Spleen (tissue), 11 donors: ENCODE data around the gene XG. TPM values are rescaled to one million over a fixed set of nuclear protein-coding genes. Genes with fewer than 3 reads are reported as not detected.
"Not testable (repeated sequence)": the region's sequence is repeated elsewhere in the genome, so short reads cannot be mapped to it uniquely, and the experiment has no call there.

Experiments
- DNase-seq: peaks from one replicate; pipeline ENCODE4 v3.0.0-alpha.2; 2020
- H3K27ac ChIP-seq, 8 donors: fragments of 200-600 bp; sonication (generic) in 7 of 8; 1 replicate in 4 of 8; 2 replicates in 4 of 8; pipeline versions ENCODE4 v1.5.0 to v1.8.0; 2016 to 2021; ENCODE audit warnings: inconsistent platforms in 4 of 8, mild to moderate bottlenecking in 4 of 8, moderate library complexity in 1 of 8
- H3K27me3 ChIP-seq, 7 donors: fragments of 200-600 bp; sonication (generic) in 6 of 7; replicated peaks in 1 of 7; 1 replicate in 4 of 7; 2 replicates in 3 of 7; pipeline versions ENCODE4 v1.5.0 to v1.8.0; 2016 to 2021; ENCODE audit warnings: inconsistent platforms in 3 of 7, mild to moderate bottlenecking in 1 of 7
- H3K36me3 ChIP-seq, 6 donors: fragments of 200-600 bp; sonication (generic) in 5 of 6; 1 replicate in 4 of 6; 2 replicates in 2 of 6; pipeline versions ENCODE4 v1.5.0 to v1.8.0; 2016 to 2021; ENCODE audit warnings: inconsistent platforms in 2 of 6
- H3K4me1 ChIP-seq, 6 donors: fragments of 200-600 bp; sonication (generic) in 5 of 6; 1 replicate in 3 of 6; 2 replicates in 3 of 6; pipeline versions ENCODE4 v1.5.0 to v1.8.0; 2016 to 2021; ENCODE audit warnings: inconsistent platforms in 3 of 6
- H3K4me3 ChIP-seq, 8 donors: fragments of 200-600 bp; sonication (generic) in 7 of 8; 1 replicate in 4 of 8; 2 replicates in 4 of 8; pipeline versions ENCODE4 v1.5.0 to v1.8.0; 2016 to 2021; ENCODE audit warnings: inconsistent platforms in 4 of 8, mild to moderate bottlenecking in 4 of 8, moderate library complexity in 2 of 8
- H3K9me3 ChIP-seq, 8 donors: fragments of 200-600 bp; sonication (generic) in 7 of 8; 1 replicate in 4 of 8; 2 replicates in 4 of 8; pipeline versions ENCODE4 v1.5.0 to v1.8.0; 2016 to 2021; ENCODE audit warnings: inconsistent platforms in 4 of 8
- POLR2A ChIP-seq, 3 donors: fragments of 450-650 bp; IDR thresholded peaks; one replicate each; pipeline ENCODE4 v1.5.1; 2017; ENCODE audit warnings: antibody characterized with exemption in 3 of 3, mild to moderate bottlenecking in 1 of 3
- POLR2AphosphoS5 ChIP-seq, 3 donors: sonication (generic); formaldehyde crosslinking; IDR thresholded peaks; one replicate each; pipeline ENCODE4 v1.5.1; 2017; ENCODE audit warnings: antibody characterized with exemption in 3 of 3
- WGBS, 5 donors: extraction: QIAGEN DNeasy Blood & Tissue Kit in 3 of 5; methylation state at CpG; one replicate each; pipeline versions ENCODE4 v1.1.5 to v1.1.7; 2013 to 2018; 5-methylcytosine and 5-hydroxymethylcytosine counted together
- intact Hi-C: fragments of 100-400 bp; cut with DNase I; formaldehyde crosslinking; loops from one replicate; pipeline ENCODE4 v1.15.0; 2023; ENCODE audit warnings: low total_unique reads
- polyA plus RNA-seq, 3 donors: library from polyadenylated mRNA; stranded (reverse); fragments of 200-250 nt; gene quantifications; one replicate each; pipeline ENCODE4 v1.2.1, GENCODE V29; 2013
- total RNA-seq, 7 donors: library from RNA; depleted of rRNA in 3 of 7; stranded (reverse); fragments of >200 nt in 3 of 7; fragmentation: NEBNext Ultra II Directional in 4 of 7; extraction: Animal tissue kit (Norgen Biotek cat#: 25700) in 4 of 7; gene quantifications; one replicate each; pipeline versions ENCODE4 v1.1.0 to v1.2.1, GENCODE V29; 2016 to 2021
- TF ChIP-seq, protein P1 (sequence below), 11 experiments: fragments of 200-600 bp in 7 of 11; fragments of 450-650 bp in 4 of 11; sonication (generic) in 4 of 11; IDR thresholded peaks in 8 of 11; conservative IDR thresholded peaks in 3 of 11; 1 replicate in 7 of 11; 2 replicates in 4 of 11; pipeline versions ENCODE4 v1.4.0 to v1.8.0; 2016 to 2021; ENCODE audit warnings: antibody characterized with exemption in 11 of 11, inconsistent platforms in 4 of 11, mild to moderate bottlenecking in 1 of 11
- donor health status: healthy with polysubstance abuse.
- donor health status: DM: no; HTN: no; CAD: no; lungs with moderate emphysema.
- donor health status: DM: no; HTN: no; CAD: no.
- donor health status: Bipolar disorder and iron deficiency.
- donor health status: healthy.
- donor health status: DM: no; HTN: no; CAD: no.
- donor health status: DM: yes; HTN: yes; CAD: no.

XG gene
- total and polyA plus RNA-seq, 10 donors = 0.03 to 0.87 (median 0.20) TPM; not detected in 4

DNA sequence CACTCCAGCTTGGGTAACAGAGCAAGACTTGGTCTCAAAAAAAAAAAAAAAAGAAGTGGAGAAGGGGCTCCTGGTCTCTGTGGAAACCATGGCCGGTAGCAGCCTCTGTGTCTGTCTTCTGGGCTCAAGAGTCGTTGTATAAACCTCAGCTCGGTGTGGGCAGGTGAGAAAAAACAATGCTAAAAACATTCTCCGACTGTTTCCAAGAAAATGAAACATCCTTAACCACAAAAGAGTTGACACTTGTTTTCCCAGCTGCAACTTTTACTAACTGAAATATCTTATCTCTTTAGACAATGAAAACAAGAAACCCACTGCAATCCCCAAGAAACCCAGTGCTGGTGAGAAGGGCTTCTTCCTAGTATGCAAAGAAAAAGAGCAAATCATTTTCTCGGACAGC lies 34.5 kb upstream of the XG start:
- H3K36me3 ChIP-seq = peaks cover 0 to 96% (median 47%) of the 10 kb centered on the region in 6 donors

DNA sequence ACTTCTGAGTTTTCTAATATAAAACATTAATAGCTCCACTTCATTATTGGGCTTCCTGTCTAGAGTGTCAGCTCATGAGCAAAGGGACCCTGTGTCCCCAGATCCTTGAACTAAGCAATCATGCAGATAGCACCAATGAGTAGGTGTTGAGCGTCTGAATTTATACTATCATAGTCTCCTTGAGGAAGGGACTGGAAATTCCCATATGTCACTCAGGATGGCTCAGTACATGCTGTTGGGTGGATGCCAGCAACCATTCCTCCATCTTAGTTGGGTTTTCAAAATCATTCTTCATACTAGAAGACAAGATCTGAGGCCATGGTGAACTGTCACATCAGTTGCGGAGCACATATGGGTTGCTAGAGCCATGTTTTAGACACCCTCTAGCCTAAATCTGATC lies 33.0 kb upstream of the XG start:
- Histone ChIP-seq H3K4me3 (no peak overlapping the region), H3K27ac (no peak overlapping the region), H3K36me3 (peaks cover 4 to 96% (median 59%) of the 10 kb centered on the region in 6 donors), H3K4me1 (peaks cover 0 to 14% (median 2%) of the 10 kb centered on the region in 6 donors), H3K9me3 (no peaks in the 10 kb centered on the region), H3K27me3 (no peaks in the 10 kb centered on the region)
- DNase-seq = no peak
- whole genome bisulfite sequencing, 5 donors = 93 to 100% (median 97%) methylated on average over 2 of the region's 2 CpGs
- TF ChIP-seq POLR2AphosphoS5 (IDR thresholded peaks at IDR 0.05) = no peak
- TF ChIP-seq, protein P1, sequence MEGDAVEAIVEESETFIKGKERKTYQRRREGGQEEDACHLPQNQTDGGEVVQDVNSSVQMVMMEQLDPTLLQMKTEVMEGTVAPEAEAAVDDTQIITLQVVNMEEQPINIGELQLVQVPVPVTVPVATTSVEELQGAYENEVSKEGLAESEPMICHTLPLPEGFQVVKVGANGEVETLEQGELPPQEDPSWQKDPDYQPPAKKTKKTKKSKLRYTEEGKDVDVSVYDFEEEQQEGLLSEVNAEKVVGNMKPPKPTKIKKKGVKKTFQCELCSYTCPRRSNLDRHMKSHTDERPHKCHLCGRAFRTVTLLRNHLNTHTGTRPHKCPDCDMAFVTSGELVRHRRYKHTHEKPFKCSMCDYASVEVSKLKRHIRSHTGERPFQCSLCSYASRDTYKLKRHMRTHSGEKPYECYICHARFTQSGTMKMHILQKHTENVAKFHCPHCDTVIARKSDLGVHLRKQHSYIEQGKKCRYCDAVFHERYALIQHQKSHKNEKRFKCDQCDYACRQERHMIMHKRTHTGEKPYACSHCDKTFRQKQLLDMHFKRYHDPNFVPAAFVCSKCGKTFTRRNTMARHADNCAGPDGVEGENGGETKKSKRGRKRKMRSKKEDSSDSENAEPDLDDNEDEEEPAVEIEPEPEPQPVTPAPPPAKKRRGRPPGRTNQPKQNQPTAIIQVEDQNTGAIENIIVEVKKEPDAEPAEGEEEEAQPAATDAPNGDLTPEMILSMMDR (IDR thresholded peaks at IDR 0.05 in 8 of 11, conservative IDR thresholded peaks at IDR 0.05 in 3 of 11) = no peak
- no peak for TF ChIP-seq POLR2A (IDR thresholded peaks at IDR 0.05)
- intact Hi-C loops = no loop called here

More for the DNA sequence above, 34.5 kb upstream of the XG start:
- 45 to 73% (median 53%) methylated on average over 5 of the region's 5 CpGs for WGBS, 5 donors
- no peak for DNase-seq
- Histone ChIP-seq H3K4me1 (peaks cover 0 to 26% (median 6%) of the 10 kb centered on the region in 6 donors), H3K4me3 (no peak overlapping the region), H3K27ac (no peak overlapping the region), H3K27me3 (no peaks in the 10 kb centered on the region), H3K9me3 (no peaks in the 10 kb centered on the region)
- intact Hi-C loops = no loop called here
- TF ChIP-seq POLR2AphosphoS5 (IDR thresholded peaks at IDR 0.05) = no peak
- no peak for TF ChIP-seq POLR2A (IDR thresholded peaks at IDR 0.05)

DNA sequence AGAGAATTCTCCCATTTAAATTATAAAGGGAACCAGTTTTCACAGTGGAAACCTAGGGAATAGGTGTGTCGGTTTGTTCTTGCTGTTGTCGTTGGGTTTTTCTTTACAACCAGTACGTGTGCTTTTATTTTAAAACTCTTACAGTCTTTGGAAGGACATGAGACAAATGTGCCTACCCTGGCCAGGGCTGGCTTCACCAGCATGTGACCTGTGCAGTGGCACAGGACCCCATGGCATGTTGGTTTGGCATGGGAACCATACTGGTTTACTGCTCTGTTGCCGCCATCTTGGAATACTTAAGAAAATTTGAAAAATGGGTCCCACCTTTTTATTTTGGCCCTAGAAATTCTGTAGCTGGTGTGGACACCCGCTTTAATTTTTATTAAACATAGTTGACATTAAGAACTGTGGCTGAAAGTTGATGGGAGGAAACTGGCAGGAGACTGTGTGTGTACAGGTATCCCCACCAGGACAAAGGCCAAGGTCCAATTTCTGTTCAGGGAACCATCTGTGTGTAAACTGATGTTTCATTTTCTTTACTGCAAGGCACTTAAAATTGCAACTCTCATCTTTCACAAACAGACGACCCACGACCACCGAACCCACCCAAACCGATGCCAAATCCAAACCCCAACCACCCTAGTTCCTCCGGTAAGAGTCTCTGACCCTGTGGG lies 31.9 kb upstream of the XG start:
- H3K36me3 ChIP-seq = peaks cover 4 to 100% (median 66%) of the 10 kb centered on the region in 6 donors
- 92 to 97% (median 95%) methylated on average over 10 of the region's 10 CpGs for WGBS, 5 donors
- no peak for TF ChIP-seq POLR2A (IDR thresholded peaks at IDR 0.05)
- TF ChIP-seq POLR2AphosphoS5 (IDR thresholded peaks at IDR 0.05) = no peak
- TF ChIP-seq, protein P1 (IDR thresholded peaks at IDR 0.05 in 8 of 11, conservative IDR thresholded peaks at IDR 0.05 in 3 of 11) = no peak
- no peak for DNase-seq
- no peak overlapping the region for H3K27ac ChIP-seq
- intact Hi-C loops = no loop called here
- no peak overlapping the region for H3K4me3 ChIP-seq
- H3K4me1 ChIP-seq = peaks cover 0 to 4% (median 0%) of the 10 kb centered on the region in 6 donors
- H3K9me3 ChIP-seq = no peaks in the 10 kb centered on the region
- no peaks in the 10 kb centered on the region for H3K27me3 ChIP-seq

DNA sequence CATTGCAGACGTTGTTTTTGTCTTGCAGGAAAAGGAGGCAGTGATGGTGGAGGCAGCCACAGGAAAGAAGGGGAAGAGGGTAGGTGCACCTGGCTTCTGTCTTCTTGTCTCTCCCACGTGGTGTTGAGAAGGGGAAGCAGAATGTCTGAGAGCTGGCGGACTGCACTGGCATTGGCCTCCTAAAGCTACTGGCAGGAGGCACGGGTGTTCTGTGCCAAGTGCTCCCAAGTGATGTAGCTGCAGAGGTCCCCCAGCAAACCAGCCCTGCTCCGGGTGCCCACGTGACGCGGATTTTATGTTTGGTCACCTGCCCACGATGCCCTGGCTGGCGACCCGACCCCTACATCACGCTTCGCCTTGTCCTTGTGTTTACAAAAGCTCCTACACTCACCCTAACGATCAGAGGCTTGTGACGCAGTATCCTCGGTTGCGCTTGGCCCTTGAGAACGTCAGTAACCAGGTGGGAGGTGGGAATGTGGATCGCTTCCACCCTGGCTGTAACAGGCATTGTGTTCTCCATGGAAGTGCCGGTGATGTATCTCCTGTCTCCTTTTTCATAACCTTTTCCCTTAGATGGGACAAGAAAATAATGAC lies 28.5 kb upstream of the XG start:
- H3K9me3 ChIP-seq = no peaks in the 10 kb centered on the region
- no peak overlapping the region for H3K27ac ChIP-seq
- H3K27me3 ChIP-seq = no peaks in the 10 kb centered on the region
- DNase-seq = no peak
- 85 to 93% (median 90%) methylated on average over 20 of the region's 20 CpGs for WGBS, 5 donors
- H3K4me1 ChIP-seq = no peaks in the 10 kb centered on the region
- peaks cover 4 to 100% (median 81%) of the 10 kb centered on the region in 6 donors for H3K36me3 ChIP-seq
- no peak overlapping the region for H3K4me3 ChIP-seq
- TF ChIP-seq POLR2A (IDR thresholded peaks at IDR 0.05) = no peak
- TF ChIP-seq POLR2AphosphoS5 (IDR thresholded peaks at IDR 0.05) = peak in 1 of 3 donors; percentile 51
- TF ChIP-seq, protein P1 (IDR thresholded peaks at IDR 0.05 in 8 of 11, conservative IDR thresholded peaks at IDR 0.05 in 3 of 11) = no peak
- intact Hi-C loops = no loop called here

DNA sequence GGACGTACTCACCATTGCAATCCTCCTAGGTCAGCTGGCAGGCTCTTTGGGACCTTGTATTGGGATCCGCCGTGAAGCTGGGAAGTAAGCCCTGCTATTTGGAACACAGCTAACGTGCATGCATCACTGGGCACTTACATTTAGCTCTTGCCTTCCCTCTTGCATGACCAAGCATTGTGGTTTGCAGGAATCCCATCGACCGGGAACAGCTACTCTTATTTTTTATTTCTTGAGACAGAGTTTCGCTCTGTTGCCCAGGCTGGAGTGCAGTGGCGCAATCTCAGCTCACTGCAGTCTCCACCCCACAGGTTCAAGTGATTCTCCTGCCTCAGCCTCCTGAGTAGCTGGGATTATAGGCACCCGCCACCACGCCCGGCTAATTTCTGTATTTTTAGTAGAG lies 24.6 kb upstream of the XG start:
- H3K27ac ChIP-seq, H3K9me3 ChIP-seq, intact Hi-C loops, H3K27me3 ChIP-seq, H3K4me3 ChIP-seq, DNase-seq, H3K4me1 ChIP-seq: not testable (repeated sequence)
- 88 to 91% (median 90%) methylated on average over 11 of the region's 11 CpGs for WGBS, 5 donors
- peaks cover 4 to 100% (median 72%) of the 10 kb centered on the region in 6 donors for H3K36me3 ChIP-seq
